ENCODE results near the gene TNP1.

The TNP1 gene

GRCh38 chr2:216822470-216822869, 37.4 kb downstream of the TNP1 start:
- H3K27ac ChIP-seq (ENCODE audit: insufficient read depth, low read length, poor library complexity, severe bottlenecking), result no peak overlapping the region
- DNase-seq, result no peak
- H3K4me1 ChIP-seq (ENCODE audit: control insufficient read depth, insufficient read depth, low read length, poor library complexity, severe bottlenecking), result no peaks in the 10 kb centered on the region

GRCh38 chr2:216820709-216821108, 39.2 kb downstream of the TNP1 start:
- no peak for DNase-seq
- H3K27me3 ChIP-seq (replicated peaks; ENCODE audit: control insufficient read depth, insufficient read depth, low read length, poor library complexity, severe bottlenecking), result no peaks in the 10 kb centered on the region
- H3K27ac ChIP-seq (ENCODE audit: insufficient read depth, low read length, poor library complexity, severe bottlenecking), result no peak overlapping the region
- H3K9me3 ChIP-seq (ENCODE audit: control insufficient read depth, low read length), result no peaks in the 10 kb centered on the region
- H3K36me3 ChIP-seq (ENCODE audit: control insufficient read depth, insufficient read depth, low read length), result no peaks in the 10 kb centered on the region
- H3K4me1 ChIP-seq (ENCODE audit: control insufficient read depth, insufficient read depth, low read length, poor library complexity, severe bottlenecking), result no peaks in the 10 kb centered on the region
- H3K4me3 ChIP-seq (ENCODE audit: insufficient read depth, low read depth, low read length, poor library complexity, severe bottlenecking), result no peak overlapping the region

More at GRCh38 chr2:216822470-216822869, 37.4 kb downstream of the TNP1 start:
- H3K4me3 ChIP-seq (ENCODE audit: insufficient read depth, low read depth, low read length, poor library complexity, severe bottlenecking), result no peak overlapping the region
- no peaks in the 10 kb centered on the region for H3K36me3 ChIP-seq (ENCODE audit: control insufficient read depth, insufficient read depth, low read length)
- H3K27me3 ChIP-seq (replicated peaks; ENCODE audit: control insufficient read depth, insufficient read depth, low read length, poor library complexity, severe bottlenecking), result no peaks in the 10 kb centered on the region
- no peaks in the 10 kb centered on the region for H3K9me3 ChIP-seq (ENCODE audit: control insufficient read depth, low read length)

GRCh38 chr2:216819766-216820165, 40.1 kb downstream of the TNP1 start:
- no peak for DNase-seq
- Histone ChIP-seq H3K27me3 (replicated peaks; ENCODE audit: control insufficient read depth, insufficient read depth, low read length, poor library complexity, severe bottlenecking) (no peaks in the 10 kb centered on the region), H3K36me3 (ENCODE audit: control insufficient read depth, insufficient read depth, low read length) (no peaks in the 10 kb centered on the region), H3K27ac (ENCODE audit: insufficient read depth, low read length, poor library complexity, severe bottlenecking) (no peak overlapping the region), H3K4me1 (ENCODE audit: control insufficient read depth, insufficient read depth, low read length, poor library complexity, severe bottlenecking) (no peaks in the 10 kb centered on the region), H3K4me3 (ENCODE audit: insufficient read depth, low read depth, low read length, poor library complexity, severe bottlenecking) (no peak overlapping the region), H3K9me3 (ENCODE audit: control insufficient read depth, low read length) (no peaks in the 10 kb centered on the region)

- H3K36me3 ChIP-seq (ENCODE audit: control insufficient read depth, insufficient read depth, low read length), result no peaks in the 10 kb centered on the region
- H3K27ac ChIP-seq (ENCODE audit: insufficient read depth, low read length, poor library complexity, severe bottlenecking), result no peak overlapping the region
- no peak overlapping the region for H3K4me3 ChIP-seq (ENCODE audit: insufficient read depth, low read depth, low read length, poor library complexity, severe bottlenecking)
- H3K9me3 ChIP-seq (ENCODE audit: control insufficient read depth, low read length), result no peaks in the 10 kb centered on the region
- no peaks in the 10 kb centered on the region for H3K4me1 ChIP-seq (ENCODE audit: control insufficient read depth, insufficient read depth, low read length, poor library complexity, severe bottlenecking)
- DNase-seq, result no peak
- no peaks in the 10 kb centered on the region for H3K27me3 ChIP-seq (replicated peaks; ENCODE audit: control insufficient read depth, insufficient read depth, low read length, poor library complexity, severe bottlenecking)
Observed at GRCh38 chr2:216819055-216819454, 40.8 kb downstream of the TNP1 start.

- no peak overlapping the region for H3K4me3 ChIP-seq (ENCODE audit: insufficient read depth, low read depth, low read length, poor library complexity, severe bottlenecking)
- H3K27ac ChIP-seq (ENCODE audit: insufficient read depth, low read length, poor library complexity, severe bottlenecking), result no peak overlapping the region
- H3K27me3 ChIP-seq (replicated peaks; ENCODE audit: control insufficient read depth, insufficient read depth, low read length, poor library complexity, severe bottlenecking), result no peaks in the 10 kb centered on the region
- no peaks in the 10 kb centered on the region for H3K4me1 ChIP-seq (ENCODE audit: control insufficient read depth, insufficient read depth, low read length, poor library complexity, severe bottlenecking)
- no peaks in the 10 kb centered on the region for H3K9me3 ChIP-seq (ENCODE audit: control insufficient read depth, low read length)
- no peaks in the 10 kb centered on the region for H3K36me3 ChIP-seq (ENCODE audit: control insufficient read depth, insufficient read depth, low read length)
- DNase-seq, result no peak
Observed at GRCh38 chr2:216810399-216811160, 49.3 kb downstream of the TNP1 start.

Measured in effector memory CD4-positive, alpha-beta T cell (primary cell).